Activated gamma-delta T cell treated with Interleukin-2 at 50 U/mL for 16 hours (primary cell): ENCODE results near the gene TLX2.

ENCODE experiments used
- DNase-seq: peaks from one replicate; pipeline ENCODE4 v3.0.0-alpha.2; 2020

The TLX2 gene

DNA sequence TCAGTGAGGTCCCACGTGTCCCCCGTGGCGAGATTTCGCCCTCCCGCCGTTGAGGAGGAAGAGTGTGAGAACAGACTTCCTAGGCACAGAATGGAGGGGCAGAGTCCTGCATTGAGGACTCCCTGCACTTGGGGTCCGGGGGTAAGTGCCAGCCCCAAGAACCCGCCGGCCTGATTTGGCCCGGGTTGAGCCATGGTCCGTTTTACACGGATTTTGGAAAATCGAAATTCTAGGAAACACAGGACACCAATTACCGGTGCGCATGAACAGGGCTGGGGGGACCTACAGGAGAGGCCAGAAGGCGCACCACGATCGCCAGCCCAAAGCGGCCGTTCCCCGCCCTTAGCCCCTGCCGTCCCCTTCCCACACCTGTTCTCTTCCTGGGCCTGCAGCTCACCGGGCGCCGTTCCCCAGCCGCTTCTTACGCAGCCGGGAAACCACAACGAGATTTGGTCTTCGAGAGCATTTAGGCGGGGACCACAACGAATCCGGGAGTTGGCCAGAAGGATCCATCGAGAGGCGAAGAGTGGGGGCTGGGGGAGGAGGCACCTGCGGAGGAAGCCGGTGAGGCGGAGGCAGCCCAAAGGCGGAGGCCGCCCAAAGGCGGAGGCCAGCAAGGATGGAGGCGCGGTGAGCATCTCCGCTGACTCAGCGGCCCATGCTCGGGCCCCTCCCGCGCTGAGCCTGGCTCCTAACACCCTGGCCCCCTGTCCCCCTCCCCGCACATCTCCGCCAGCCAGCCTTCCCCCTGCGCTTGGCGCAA, 464 bp upstream of the TLX2 start:
- DNase-seq: no peak

DNA sequence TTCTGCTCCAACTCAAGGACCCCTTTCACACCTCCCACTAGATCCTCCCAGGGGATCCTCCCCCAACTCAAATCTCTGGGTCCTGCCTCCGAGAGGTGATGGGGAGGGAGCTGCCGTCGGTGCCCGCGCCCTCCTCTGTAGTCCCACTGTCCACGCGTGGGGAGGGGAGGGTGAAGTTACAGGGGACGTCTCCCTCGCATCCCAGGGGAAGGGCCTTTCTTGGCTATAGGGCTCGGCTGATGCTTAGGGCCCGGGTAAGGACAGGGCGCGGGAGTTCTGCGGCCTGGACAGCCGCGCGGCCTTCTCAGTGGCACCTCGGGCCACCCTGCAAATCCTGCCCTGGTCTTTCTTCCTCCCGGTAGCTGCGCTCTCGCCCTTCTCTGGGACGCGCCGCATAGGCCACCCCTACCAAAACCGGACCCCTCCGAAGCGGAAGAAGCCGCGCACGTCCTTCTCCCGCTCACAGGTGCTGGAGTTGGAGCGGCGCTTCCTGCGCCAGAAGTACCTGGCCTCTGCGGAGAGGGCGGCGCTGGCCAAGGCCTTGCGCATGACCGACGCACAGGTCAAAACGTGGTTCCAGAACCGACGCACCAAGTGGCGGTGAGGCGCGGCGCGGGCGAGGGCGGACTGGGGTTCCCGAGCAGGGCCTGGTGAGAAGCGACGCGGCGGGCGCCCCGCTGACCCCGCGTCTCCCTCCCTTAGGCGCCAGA, 1.2 kb downstream of the TLX2 start:
- DNase-seq: no peak

DNA sequence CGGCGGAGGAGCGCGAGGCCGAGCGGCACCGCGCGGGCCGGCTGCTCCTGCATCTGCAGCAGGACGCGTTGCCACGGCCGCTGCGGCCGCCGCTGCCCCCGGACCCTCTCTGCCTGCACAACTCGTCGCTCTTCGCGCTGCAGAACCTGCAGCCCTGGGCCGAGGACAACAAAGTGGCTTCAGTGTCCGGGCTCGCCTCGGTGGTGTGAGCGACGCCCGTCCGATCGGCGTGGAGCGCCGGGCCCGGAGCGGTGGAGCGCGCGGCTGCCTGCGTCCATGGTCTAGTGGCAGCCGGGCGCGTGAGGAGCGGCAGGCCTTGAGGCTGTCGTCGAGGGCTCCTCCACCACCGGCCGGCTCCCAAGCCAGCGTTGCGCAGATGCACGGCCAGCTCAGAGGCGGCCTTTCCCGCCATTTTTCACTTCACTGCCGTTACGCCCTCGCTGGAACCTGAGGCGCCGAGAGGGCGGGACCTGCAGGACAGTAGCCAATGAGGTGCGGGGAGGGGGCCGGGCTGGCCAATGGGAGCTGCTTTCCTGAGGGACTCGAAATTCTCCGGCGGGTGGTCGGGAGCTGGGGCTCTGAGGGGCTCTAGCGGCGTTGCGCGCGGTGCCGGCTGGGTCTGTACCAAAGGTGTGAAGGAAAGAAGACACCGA, 1.9 kb downstream of the TLX2 start:
- peak; percentile 63 for DNase-seq

DNA sequence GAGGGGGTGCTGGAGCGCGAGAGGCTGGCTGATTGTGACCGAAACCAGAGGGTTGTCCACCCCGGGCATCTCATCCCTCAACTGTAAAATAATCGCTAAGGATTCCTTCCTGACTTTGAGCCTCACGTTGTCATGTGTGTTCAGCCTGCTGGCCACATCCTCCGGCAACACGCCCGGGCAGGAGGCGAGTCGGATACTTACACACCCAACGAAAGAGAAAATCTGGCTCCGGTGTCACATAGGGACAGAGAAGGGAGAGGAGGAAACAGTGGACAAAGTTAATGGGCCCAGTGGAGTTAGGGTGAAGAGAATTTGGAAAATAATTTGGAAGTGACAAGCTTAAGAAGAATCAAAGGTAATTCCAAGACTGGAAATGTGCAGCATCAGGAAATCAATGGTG, 2.4 kb downstream of the TLX2 start:
- DNase-seq: no peak

DNA sequence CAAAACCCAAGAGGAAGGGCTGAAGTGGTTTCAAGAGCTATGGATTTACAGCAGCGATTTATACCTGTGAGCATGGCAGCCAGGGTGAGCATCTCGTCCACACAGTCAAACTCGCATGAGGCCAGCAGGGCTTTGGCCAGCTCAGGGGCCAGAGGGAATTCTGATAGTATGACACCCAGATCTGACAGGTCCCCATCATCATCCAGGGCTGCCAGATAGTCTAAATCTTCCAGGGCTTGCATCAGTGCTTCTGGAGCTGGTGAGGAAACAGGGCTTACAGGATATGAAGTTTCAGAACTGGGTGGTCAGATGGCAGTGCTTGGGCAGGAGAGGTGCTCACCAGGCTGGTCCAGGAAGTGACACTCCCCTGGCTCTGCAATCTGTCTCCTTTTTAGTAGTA, 8.3 kb downstream of the TLX2 start:
- DNase-seq: no peak

DNA sequence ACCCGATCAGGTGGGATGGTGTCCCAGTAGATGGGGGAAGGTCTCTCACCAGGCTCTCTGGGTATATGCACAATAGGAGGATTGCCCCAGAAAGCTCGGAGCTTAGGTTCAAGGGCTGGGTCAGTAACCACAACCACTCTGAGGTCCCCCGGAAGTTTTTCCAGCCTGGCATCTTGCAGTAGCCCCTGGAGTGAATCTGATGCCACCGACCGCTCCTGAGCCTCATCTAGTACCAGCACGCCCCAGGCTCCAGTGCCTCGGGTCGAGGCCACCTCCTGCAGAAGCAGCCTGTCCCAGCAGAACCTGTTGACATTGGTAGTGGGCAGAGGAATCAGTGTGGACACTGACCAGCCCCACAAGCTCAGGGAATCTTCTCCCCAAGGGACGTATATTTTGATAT, 9.8 kb downstream of the TLX2 start:
- no peak for DNase-seq

DNA sequence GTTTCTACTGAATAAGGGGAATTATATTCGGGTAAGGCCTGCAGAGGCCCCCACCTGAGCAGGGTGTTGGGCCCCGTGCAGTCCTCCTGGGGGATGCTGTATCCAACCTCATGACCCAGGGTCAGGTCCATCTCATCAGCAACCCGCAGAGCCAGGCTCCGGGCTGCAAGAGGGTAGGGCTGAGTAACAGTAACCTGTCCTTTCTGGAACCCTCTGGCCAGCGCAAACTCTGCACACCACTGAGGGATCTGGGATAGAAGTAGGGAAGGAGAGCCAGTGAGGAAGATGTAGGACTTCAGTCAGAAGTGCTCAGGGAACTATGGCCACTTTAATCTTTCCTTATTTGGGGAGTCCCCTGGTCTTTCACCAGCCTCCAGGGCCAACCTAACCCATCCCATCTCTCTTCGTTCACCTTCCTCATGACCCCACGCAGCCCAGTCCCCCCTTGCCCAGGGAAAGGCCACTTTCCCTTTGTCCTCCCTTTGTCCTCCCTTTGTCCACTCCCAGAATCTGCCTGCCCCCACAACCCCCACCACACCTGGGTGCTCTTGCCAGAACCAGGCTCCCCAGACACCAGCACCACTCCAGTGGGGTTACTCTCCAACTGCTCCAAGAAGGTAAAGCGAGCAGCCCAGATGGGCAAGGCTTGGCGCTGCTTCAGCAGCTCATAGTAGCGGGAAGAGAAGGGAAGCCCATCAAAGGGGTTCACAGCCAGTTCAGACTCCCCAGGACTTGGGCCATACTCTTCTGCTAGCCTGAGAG, 10.9 kb downstream of the TLX2 start:
- DNase-seq: no peak

DNA sequence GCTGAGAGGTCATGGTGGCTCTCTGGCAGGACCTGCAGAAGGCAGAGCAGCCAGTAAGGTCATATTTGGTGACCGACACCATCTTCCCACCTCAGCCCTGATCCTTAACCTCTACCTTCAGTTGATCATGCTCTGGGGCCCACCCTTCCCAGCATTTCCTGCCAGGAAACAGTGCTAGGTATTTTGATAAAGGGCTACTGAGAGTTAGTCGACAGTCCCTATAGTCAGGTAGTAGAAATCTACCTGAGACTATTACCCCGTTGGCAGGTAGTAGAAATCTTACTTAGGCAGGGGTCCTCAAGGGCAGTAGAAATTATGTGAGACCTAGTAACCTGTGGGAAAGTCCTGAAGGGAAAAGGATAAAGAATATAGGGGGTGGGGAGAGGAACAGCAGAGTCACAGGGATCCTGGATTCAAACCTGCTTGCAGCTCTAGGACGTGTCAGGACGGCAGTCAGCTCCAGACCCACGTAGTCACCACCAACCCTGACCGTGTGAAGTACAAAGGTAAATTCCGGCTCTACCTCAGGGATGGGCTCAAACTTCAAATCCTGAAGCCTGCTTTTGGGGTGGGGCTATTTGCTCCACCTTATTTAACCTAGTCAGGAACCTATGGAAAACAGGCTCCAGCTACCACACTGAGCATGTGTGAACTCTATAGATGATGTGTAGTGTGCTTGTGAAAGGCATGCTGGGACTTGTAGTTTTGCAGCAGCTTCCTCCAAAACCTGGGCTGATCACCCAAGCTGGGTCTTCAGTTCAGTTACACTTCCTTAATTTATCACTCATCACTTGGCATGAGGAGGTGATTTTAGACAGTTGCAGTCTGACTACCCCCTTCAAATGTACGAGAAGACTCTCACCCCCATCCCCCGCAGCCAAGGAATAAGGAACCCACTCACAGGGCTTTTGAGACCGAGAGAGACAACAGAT, 11.7 kb downstream of the TLX2 start, which contains the start of gene DQX1:
TSS of gene DQX1 (minus strand) at position 515 of the 932 bp plus-strand sequence. CDS start at position 13, 502 bp downstream.
- no peak for DNase-seq

DNA sequence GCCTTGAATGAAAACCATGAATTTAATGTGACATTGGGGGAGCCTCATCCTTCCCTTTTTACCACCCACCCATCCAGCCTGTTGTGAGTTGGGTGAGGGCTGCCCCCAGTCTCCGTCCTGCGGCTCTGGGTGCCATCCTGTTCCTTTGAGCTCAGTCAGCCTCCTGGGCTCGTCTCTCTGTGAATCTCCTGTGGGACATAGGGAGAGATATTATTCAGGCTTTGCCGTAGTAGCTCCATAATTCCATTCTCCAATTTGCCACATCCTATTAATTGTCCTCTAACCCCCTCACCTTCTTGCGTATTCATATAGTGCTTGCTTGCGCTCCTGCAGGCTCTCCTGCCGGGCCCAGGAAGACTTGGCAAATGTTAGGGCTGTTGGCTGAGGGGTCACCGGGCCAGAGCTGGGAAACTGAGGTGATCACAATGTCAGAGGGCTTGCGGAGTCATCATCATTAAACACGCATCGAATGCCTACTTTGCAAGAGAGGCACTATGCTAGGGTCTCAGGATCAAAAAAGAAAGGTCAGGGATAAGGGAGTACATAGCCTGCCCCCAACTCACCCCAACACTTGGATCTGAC, 12.5 kb downstream of the TLX2 start:
- DNase-seq: no peak

DNA sequence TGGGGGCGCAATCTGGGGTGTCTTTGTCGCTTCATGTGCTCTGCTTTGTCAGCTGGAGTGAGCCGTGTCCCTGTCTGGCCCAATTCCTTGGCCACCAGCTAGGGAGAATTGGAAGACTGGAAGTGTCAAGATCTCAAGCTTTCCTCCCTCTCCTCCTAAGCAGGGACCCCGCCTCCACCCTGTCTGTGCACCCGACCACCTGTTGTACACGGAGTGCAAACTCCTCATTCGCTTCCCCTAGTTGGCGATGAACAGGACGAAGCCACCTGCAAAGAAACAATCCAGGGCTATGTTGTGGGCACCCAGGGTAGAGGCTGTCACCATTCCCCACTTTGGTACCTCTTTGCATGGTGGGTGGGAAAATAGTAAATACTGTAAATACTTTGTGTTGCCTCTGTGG, 13.5 kb downstream of the TLX2 start:
- DNase-seq: no peak

DNA sequence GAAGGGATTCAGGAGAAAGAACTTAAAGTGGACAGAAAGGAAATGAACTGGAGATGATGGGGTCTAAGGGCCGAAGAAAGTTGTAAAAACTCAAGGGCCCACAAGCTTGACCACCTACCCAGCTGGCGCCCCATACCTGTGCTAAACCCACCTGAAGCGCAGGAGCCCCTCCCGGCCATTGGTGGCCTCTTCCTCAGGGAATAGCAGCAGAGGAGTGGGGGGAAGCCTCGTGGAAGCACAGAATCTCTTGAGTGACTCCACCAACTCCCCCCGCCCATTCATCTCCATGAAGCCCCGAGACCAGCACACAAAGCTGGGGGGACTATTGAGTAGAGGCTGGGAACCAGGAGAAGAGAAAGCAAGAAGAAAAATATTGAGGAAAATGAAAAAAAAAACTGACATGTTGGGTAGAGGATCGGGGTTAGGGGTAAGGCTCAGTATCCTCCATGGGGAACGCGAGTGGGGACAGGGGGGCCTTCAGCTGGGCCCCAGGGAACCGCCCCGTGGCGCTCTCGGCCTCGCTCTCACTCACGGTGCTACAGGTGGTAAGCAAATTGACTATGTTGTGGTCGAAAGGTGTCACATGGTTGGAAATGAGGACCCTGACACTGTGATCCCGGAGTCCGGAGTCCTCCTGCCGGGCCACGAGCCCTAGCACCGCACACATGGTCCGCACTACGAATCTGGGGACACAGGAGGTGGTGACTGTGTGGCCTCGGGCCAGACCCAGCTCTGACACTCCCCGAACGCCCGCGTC, 14.5 kb downstream of the TLX2 start:
- DNase-seq: no peak

DNA sequence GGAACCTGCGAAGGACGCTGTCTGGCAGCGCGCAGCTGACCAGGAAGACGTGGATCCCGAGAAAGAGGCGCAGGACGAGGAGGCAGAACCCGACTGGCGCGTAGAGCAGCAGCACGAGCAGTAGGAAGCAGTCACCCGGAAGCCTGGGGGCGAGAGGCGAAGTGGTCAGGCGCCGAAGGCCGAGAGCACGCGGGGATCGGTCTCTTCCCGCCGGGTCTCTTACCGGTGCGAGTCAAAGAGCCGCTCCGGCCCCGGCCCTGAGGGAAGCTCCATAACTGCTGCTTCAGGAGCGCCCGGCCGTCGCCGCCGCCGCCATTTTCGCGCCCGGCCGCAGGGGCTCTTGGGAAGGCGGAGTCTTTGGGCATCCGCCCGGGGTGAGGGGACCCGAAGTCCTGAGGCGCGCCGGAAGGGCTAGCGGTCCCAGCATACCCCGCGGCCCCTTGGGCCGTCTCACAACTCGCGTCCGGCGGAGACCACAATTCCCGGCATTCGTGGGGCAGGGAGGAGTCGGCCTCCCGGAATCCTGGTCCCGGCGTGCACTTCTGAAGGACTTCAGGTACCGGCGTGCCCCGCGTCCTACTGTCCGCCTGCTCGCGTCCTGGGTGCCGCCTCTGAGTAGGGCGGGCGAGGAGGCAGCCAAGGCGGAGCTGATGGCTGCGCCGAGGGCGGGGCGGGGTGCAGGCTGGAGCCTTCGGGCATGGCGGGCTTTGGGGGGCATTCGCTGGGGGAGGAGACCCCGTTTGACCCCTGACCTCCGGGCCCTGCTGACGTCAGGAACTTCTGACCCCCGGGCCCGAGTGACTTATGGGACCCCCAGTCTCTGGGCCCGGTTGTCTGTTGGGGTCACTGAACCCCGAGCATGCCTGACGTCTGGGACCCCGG, 15.3 kb downstream of the TLX2 start, which contains the start of the genes AUP1 and HTRA2:
TSS of gene AUP1 (minus strand) at position 350 of the 882 bp plus-strand sequence. CDS start at position 273, 77 bp downstream.
TSS of gene HTRA2 (plus strand) at position 577 of the 882 bp plus-strand sequence. CDS start at position 651, 74 bp downstream.
- DNase-seq: peak; percentile 81

DNA sequence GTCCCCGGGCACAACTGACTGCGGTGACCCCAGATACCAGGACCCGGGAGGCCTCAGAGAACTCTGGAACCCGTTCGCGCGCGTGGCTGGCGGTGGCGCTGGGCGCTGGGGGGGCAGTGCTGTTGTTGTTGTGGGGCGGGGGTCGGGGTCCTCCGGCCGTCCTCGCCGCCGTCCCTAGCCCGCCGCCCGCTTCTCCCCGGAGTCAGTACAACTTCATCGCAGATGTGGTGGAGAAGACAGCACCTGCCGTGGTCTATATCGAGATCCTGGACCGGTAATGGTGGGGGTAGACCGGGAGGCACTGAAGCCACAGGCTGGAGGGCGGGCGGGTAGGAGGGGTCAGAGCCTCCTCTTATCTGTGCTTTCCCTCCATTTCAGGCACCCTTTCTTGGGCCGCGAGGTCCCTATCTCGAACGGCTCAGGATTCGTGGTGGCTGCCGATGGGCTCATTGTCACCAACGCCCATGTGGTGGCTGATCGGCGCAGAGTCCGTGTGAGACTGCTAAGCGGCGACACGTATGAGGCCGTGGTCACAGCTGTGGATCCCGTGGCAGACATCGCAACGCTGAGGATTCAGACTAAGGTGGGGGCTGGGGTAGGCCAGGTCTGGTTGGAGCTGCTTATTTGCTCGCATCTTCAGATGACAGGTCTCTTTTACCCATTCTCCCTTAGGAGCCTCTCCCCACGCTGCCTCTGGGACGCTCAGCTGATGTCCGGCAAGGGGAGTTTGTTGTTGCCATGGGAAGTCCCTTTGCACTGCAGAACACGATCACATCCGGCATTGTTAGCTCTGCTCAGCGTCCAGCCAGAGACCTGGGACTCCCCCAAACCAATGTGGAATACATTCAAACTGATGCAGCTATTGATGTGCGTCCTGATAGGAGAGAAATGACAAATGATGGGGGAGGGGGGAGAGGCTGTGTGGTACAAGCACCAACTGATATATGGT, 16.3 kb downstream of the TLX2 start:
- DNase-seq: peak; percentile 42

DNA sequence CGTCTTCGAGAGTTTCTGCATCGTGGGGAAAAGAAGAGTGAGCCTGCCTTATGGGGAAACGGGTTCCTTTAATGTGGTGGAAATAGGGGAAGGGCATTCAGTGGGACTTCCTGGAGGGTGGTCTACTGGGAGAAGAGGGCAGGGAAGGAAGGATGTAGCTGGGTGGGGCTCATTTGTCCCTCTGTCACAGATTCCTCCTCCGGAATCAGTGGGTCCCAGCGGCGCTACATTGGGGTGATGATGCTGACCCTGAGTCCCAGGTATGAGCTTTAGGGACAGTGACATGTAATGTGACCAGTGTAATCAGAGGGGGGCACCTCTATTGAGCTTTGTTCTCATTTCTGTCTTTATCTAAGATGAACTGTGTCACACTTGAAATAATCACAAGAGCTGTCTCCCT, 17.4 kb downstream of the TLX2 start:
- DNase-seq: no peak

DNA sequence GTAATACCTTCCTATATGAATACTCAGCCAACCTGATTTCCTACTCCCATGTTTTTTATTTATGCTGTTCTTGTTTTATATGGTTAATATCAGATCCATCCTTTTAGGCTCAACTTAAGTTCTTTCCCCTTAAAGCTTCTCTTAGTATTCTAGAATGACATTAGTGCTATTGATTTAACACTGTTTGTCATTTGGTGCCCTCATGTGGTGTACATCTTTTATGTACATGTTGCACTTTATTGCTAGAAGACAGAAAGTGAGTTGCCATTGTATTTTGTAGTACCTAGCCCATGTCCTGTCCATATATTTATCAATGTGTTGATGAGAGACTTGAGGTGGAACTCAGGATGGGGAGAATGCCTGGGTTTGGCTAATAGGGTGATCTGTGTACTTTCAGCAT, 18.0 kb downstream of the TLX2 start:
- no peak for DNase-seq

DNA sequence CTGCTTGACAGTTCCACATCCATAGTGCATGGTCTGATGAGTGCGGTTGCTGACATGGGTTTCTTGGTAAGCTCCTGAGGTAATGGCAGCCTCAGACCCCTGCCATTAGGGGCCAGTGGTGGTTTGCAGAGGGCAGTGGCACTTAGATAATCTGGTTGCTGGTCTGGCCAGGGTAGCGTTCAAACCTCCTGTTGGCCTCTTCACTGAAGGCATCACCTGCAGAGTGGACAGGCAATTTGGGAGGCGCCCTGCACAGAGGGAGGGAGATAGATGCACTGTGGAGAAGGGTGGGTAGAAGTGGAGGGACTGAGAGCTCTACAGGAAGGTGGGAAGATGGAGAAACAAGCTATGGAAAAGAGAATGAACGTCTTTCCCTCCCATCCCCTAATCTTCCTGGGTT, 19.2 kb downstream of the TLX2 start:
- DNase-seq: no peak

DNA sequence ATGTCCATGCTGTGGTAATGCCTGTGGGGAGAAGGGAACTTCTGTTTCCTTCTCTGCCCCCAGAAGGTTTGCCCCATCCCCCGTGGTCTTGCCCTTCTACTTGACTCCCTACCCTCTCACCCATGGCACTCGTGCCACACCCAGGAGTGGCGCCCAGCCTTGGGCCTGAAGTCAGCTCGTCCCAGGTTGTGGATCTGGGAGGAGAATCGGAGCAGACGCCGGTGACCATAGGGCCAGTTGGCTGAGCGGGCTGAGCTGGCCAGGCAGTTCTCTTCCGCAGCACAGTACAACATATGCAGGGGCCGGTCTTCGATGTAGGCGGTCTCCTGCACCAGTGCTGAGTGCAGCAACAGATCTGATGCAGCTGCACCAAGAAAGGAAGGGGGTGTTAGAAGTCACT, 20.2 kb downstream of the TLX2 start:
- DNase-seq: no peak

DNA sequence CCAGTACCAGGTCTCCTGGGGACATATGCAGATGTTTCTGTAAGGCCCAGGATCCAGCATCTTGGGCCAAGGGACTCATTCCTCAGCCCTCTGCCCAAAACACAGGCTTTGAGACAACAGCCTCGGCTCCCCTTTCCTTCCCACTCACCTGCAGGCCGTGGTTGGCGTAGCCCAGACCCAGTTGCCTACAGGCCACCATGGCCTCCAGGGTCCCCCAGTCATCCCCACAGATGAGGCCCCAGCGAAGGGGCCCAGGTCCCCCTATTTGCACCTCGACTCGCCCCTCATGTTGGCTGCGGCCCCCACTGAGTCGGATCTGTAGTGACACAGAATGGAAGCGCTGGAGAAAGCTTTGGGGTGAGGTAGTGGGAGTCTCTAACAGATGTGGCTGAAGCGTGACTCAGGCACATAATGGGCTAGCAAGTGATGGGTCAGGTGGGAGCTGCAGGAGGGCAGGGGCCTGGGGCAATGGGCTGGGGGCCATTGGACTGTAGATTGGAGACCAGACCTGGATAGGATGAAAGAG, 21.3 kb downstream of the TLX2 start:
- DNase-seq: no peak
